ENCODE measurements around the gene MAP3K20.

Gene MAP3K20

GRCh38 chr2:173056705-173057364 is 18.8 kb upstream of the MAP3K20 start:
- no peaks in the 10 kb centered on the region for H3K4me1 ChIP-seq (ENCODE audit: control insufficient read depth, insufficient read depth, low read length)
- no peak overlapping the region for H3K9ac ChIP-seq (ENCODE audit: low read length)
- no peak overlapping the region for H3K27ac ChIP-seq (ENCODE audit: low read depth, low read length)

GRCh38 chr2:173058097-173058496 is 17.5 kb upstream of the MAP3K20 start:
- no peak overlapping the region for H3K4me3 ChIP-seq (ENCODE audit: low read length)
- no peak overlapping the region for H3K9ac ChIP-seq (ENCODE audit: low read length)
- no peak overlapping the region for H3K27ac ChIP-seq (ENCODE audit: low read depth, low read length)
- H3K4me1 ChIP-seq (ENCODE audit: control insufficient read depth, insufficient read depth, low read length), result no peaks in the 10 kb centered on the region
- no peaks in the 10 kb centered on the region for H3K36me3 ChIP-seq (ENCODE audit: control insufficient read depth, insufficient read depth, low read length)
- H3K27me3 ChIP-seq (ENCODE audit: control insufficient read depth, insufficient read depth, low read length), result no peaks in the 10 kb centered on the region

More at GRCh38 chr2:173056705-173057364, 18.8 kb upstream of the MAP3K20 start:
- Histone ChIP-seq H3K27me3 (ENCODE audit: control insufficient read depth, insufficient read depth, low read length) (no peaks in the 10 kb centered on the region), H3K36me3 (ENCODE audit: control insufficient read depth, insufficient read depth, low read length) (no peaks in the 10 kb centered on the region), H3K4me3 (ENCODE audit: low read length) (no peak overlapping the region)

GRCh38 chr2:173058673-173059072 is 17.0 kb upstream of the MAP3K20 start:
- Histone ChIP-seq H3K4me1 (ENCODE audit: control insufficient read depth, insufficient read depth, low read length) (no peaks in the 10 kb centered on the region), H3K36me3 (ENCODE audit: control insufficient read depth, insufficient read depth, low read length) (no peaks in the 10 kb centered on the region), H3K27me3 (ENCODE audit: control insufficient read depth, insufficient read depth, low read length) (no peaks in the 10 kb centered on the region), H3K4me3 (ENCODE audit: low read length) (no peak overlapping the region), H3K27ac (ENCODE audit: low read depth, low read length) (no peak overlapping the region), H3K9ac (ENCODE audit: low read length) (no peak overlapping the region)

- Histone ChIP-seq H3K4me1 (ENCODE audit: control insufficient read depth, insufficient read depth, low read length) (no peaks in the 10 kb centered on the region), H3K9ac (ENCODE audit: low read length) (no peak overlapping the region), H3K27ac (ENCODE audit: low read depth, low read length) (no peak overlapping the region), H3K36me3 (ENCODE audit: control insufficient read depth, insufficient read depth, low read length) (no peaks in the 10 kb centered on the region), H3K4me3 (ENCODE audit: low read length) (no peak overlapping the region), H3K27me3 (ENCODE audit: control insufficient read depth, insufficient read depth, low read length) (no peaks in the 10 kb centered on the region)
Measured at GRCh38 chr2:173059292-173059691, 16.4 kb upstream of the MAP3K20 start.

GRCh38 chr2:173059971-173060461 is 15.6 kb upstream of the MAP3K20 start:
- H3K4me3 ChIP-seq (ENCODE audit: low read length), result no peak overlapping the region
- no peaks in the 10 kb centered on the region for H3K4me1 ChIP-seq (ENCODE audit: control insufficient read depth, insufficient read depth, low read length)
- H3K36me3 ChIP-seq (ENCODE audit: control insufficient read depth, insufficient read depth, low read length), result no peaks in the 10 kb centered on the region
- H3K27ac ChIP-seq (ENCODE audit: low read depth, low read length), result no peak overlapping the region
- no peaks in the 10 kb centered on the region for H3K27me3 ChIP-seq (ENCODE audit: control insufficient read depth, insufficient read depth, low read length)
- H3K9ac ChIP-seq (ENCODE audit: low read length), result no peak overlapping the region

- no peak overlapping the region for H3K27ac ChIP-seq (ENCODE audit: low read depth, low read length)
- no peak overlapping the region for H3K4me3 ChIP-seq (ENCODE audit: low read length)
- no peaks in the 10 kb centered on the region for H3K4me1 ChIP-seq (ENCODE audit: control insufficient read depth, insufficient read depth, low read length)
- no peaks in the 10 kb centered on the region for H3K36me3 ChIP-seq (ENCODE audit: control insufficient read depth, insufficient read depth, low read length)
- no peaks in the 10 kb centered on the region for H3K27me3 ChIP-seq (ENCODE audit: control insufficient read depth, insufficient read depth, low read length)
- no peak overlapping the region for H3K9ac ChIP-seq (ENCODE audit: low read length)
Measured at GRCh38 chr2:173062801-173063200, 12.8 kb upstream of the MAP3K20 start.

GRCh38 chr2:173064151-173064805 is 11.4 kb upstream of the MAP3K20 start:
- Histone ChIP-seq H3K27ac (ENCODE audit: low read depth, low read length) (no peak overlapping the region), H3K9ac (ENCODE audit: low read length) (no peak overlapping the region), H3K4me3 (ENCODE audit: low read length) (no peak overlapping the region), H3K27me3 (ENCODE audit: control insufficient read depth, insufficient read depth, low read length) (no peaks in the 10 kb centered on the region), H3K4me1 (ENCODE audit: control insufficient read depth, insufficient read depth, low read length) (no peaks in the 10 kb centered on the region), H3K36me3 (ENCODE audit: control insufficient read depth, insufficient read depth, low read length) (no peaks in the 10 kb centered on the region)

GRCh38 chr2:173066887-173067676 is 8.6 kb upstream of the MAP3K20 start:
- Histone ChIP-seq H3K9ac (ENCODE audit: low read length) (no peak overlapping the region), H3K4me3 (ENCODE audit: low read length) (no peak overlapping the region), H3K4me1 (ENCODE audit: control insufficient read depth, insufficient read depth, low read length) (no peaks in the 10 kb centered on the region), H3K27me3 (ENCODE audit: control insufficient read depth, insufficient read depth, low read length) (no peaks in the 10 kb centered on the region), H3K27ac (ENCODE audit: low read depth, low read length) (no peak overlapping the region), H3K36me3 (ENCODE audit: control insufficient read depth, insufficient read depth, low read length) (no peaks in the 10 kb centered on the region)

GRCh38 chr2:173075056-173075780 is 428 bp upstream of the MAP3K20 start:
- no peak overlapping the region for H3K9ac ChIP-seq (ENCODE audit: low read length)
- no peaks in the 10 kb centered on the region for H3K36me3 ChIP-seq (ENCODE audit: control insufficient read depth, insufficient read depth, low read length)
- H3K4me3 ChIP-seq (ENCODE audit: low read length), result peak overlapping the region; percentile 85
- peaks cover 2% of the 10 kb centered on the region for H3K27me3 ChIP-seq (ENCODE audit: control insufficient read depth, insufficient read depth, low read length)
- peaks cover 18% of the 10 kb centered on the region for H3K4me1 ChIP-seq (ENCODE audit: control insufficient read depth, insufficient read depth, low read length)
- H3K27ac ChIP-seq (ENCODE audit: low read depth, low read length), result peak overlapping the region; percentile 97

- peaks cover 21% of the 10 kb centered on the region for H3K4me1 ChIP-seq (ENCODE audit: control insufficient read depth, insufficient read depth, low read length)
- H3K27me3 ChIP-seq (ENCODE audit: control insufficient read depth, insufficient read depth, low read length), result peaks cover 2% of the 10 kb centered on the region
- peak overlapping the region; percentile 86 for H3K9ac ChIP-seq (ENCODE audit: low read length)
- no peaks in the 10 kb centered on the region for H3K36me3 ChIP-seq (ENCODE audit: control insufficient read depth, insufficient read depth, low read length)
- peak overlapping the region; percentile 97 for H3K27ac ChIP-seq (ENCODE audit: low read depth, low read length)
- peak overlapping the region; percentile 85 for H3K4me3 ChIP-seq (ENCODE audit: low read length)
Measured at GRCh38 chr2:173076581-173077345, 1.1 kb downstream of the MAP3K20 start.

GRCh38 chr2:173077506-173078177 is 2.0 kb downstream of the MAP3K20 start:
- Histone ChIP-seq H3K9ac (ENCODE audit: low read length) (no peak overlapping the region), H3K4me3 (ENCODE audit: low read length) (no peak overlapping the region), H3K27ac (ENCODE audit: low read depth, low read length) (peak overlapping the region; percentile 97), H3K27me3 (ENCODE audit: control insufficient read depth, insufficient read depth, low read length) (peaks cover 2% of the 10 kb centered on the region), H3K4me1 (ENCODE audit: control insufficient read depth, insufficient read depth, low read length) (peaks cover 21% of the 10 kb centered on the region), H3K36me3 (ENCODE audit: control insufficient read depth, insufficient read depth, low read length) (no peaks in the 10 kb centered on the region)

Data from rectal smooth muscle tissue (tissue), 1 donor.